HCT116 (cell line): ENCODE results near the gene CCSER1. TPM values are rescaled to one million over a fixed set of nuclear protein-coding genes. Genes with fewer than 3 reads are reported as not detected.

Source experiments
- ATAC-seq: fragments of 200-7000 bp; cut with Tn5 transposase; 2 replicates; pipeline ENCODE4 v1.9.1; 2020; ENCODE audit warnings: mild to moderate bottlenecking, moderate library complexity
- BruUV-seq: library from RNA; stranded (reverse); fragments of 400-500 nt; replicated peaks from 2 replicates; lab custom pipeline; 2021; lab: Mats Ljungman, UMichigan
- CTCF ChIA-PET: fragments of 300-600 bp; sonication (Branson Sonifier 250); formaldehyde crosslinking; loops from one replicate; lab custom pipeline; 2021; ENCODE audit warnings: antibody characterized with exemption; lab: Charles Lee
- POLR2A ChIA-PET: fragments of 300-600, 350-600 bp; sonication (Branson Sonifier 250); formaldehyde crosslinking; loops from one replicate; lab custom pipeline; 2021; ENCODE audit warnings: antibody characterized with exemption; lab: Charles Lee
- RAD21 ChIA-PET, 2 experiments: fragments of 300-600 bp; sonication (Branson Sonifier 250); formaldehyde crosslinking; loops; one replicate each; lab custom pipeline; 2023; ENCODE audit warnings: low total read pairs in 2 of 2; ENCODE audit not compliant: uncharacterized antibody in 2 of 2, unreplicated experiment in 2 of 2, low non-redundant PET in 1 of 2; lab: Charles Lee
- DNase-seq: peaks from one replicate; pipeline ENCODE4 v3.0.0-alpha.2; 2010; ENCODE audit warnings: low read depth, low spot score
- H2AFZ ChIP-seq: fragments of 200-600 bp; shearing (Covaris generic), sonication (generic); 2 replicates; pipeline ENCODE4 v1.6.1; 2017; ENCODE audit warnings: low read depth, mixed run types, mixed read lengths, antibody characterized with exemption, low read length; ENCODE audit not compliant: poor library complexity, severe bottlenecking
- H3K27ac ChIP-seq: 2 replicates; pipeline ENCODE4 v1.5.1; 2012; ENCODE audit warnings: low read depth, low read length
- H3K27me3 ChIP-seq: fragments of 200-600 bp; sonication (generic); 2 replicates; pipeline ENCODE4 v1.6.1; 2016; ENCODE audit warnings: mixed run types, low read length, mixed read lengths; ENCODE audit not compliant: insufficient read depth
- H3K36me3 ChIP-seq, 2 experiments: fragments of 200-500 bp in 1 of 2; fragments of 200-600 bp in 1 of 2; sonication (Bioruptor generic) in 1 of 2; sonication (generic) in 1 of 2; 2 replicates each; pipeline versions ENCODE4 v1.5.1 to v1.6.1; 2014 to 2016; ENCODE audit warnings: low read length in 2 of 2, inconsistent platforms in 1 of 2, mixed read lengths in 1 of 2, mixed run types in 1 of 2; ENCODE audit not compliant: insufficient read depth in 2 of 2, control insufficient read depth in 1 of 2
- H3K4me1 ChIP-seq, 2 experiments: fragments of 200-600 bp in 1 of 2; sonication (generic) in 1 of 2; 2 replicates each; pipeline versions ENCODE4 v1.5.1 to v1.6.1; 2012 to 2017; ENCODE audit warnings: low read length in 2 of 2, inconsistent platforms in 1 of 2, mild to moderate bottlenecking in 1 of 2, mixed read lengths in 1 of 2, mixed run types in 1 of 2, moderate library complexity in 1 of 2; ENCODE audit not compliant: insufficient read depth in 2 of 2, control insufficient read depth in 1 of 2
- H3K4me2 ChIP-seq: fragments of 200-600 bp; sonication (generic); 2 replicates; pipeline ENCODE4 v1.6.1; 2017; ENCODE audit warnings: mixed run types, low read length, mixed read lengths
- H3K4me3 ChIP-seq, 2 experiments: fragments of 200-600 bp in 1 of 2; sonication (generic) in 1 of 2; replicated peaks in 1 of 2; 2 replicates each; pipeline ENCODE4 v1.5.1; 2011 to 2016; ENCODE audit warnings: low read length in 2 of 2, control low read depth in 1 of 2, low read depth in 1 of 2, mild to moderate bottlenecking in 1 of 2, mixed read lengths in 1 of 2, mixed run types in 1 of 2
- H3K79me2 ChIP-seq: fragments of 200-600 bp; sonication (generic); 2 replicates; pipeline ENCODE4 v1.6.1; 2017; ENCODE audit warnings: mild to moderate bottlenecking, mixed run types, low read length, moderate library complexity, mixed read lengths; ENCODE audit not compliant: insufficient read depth
- H3K9ac ChIP-seq: fragments of 200-600 bp; sonication (generic); 2 replicates; pipeline ENCODE4 v1.6.1; 2016; ENCODE audit warnings: low read length, mixed read lengths
- H3K9me2 ChIP-seq: fragments of 200-600 bp; sonication (generic), shearing (Covaris generic); 2 replicates; pipeline ENCODE4 v1.6.1; 2017; ENCODE audit warnings: mixed run types, mild to moderate bottlenecking, moderate library complexity; ENCODE audit not compliant: insufficient read depth
- H3K9me3 ChIP-seq, 2 experiments: fragments of 200-500 bp in 1 of 2; fragments of 200-600 bp in 1 of 2; sonication (Bioruptor generic) in 1 of 2; sonication (generic) in 1 of 2; 2 replicates each; pipeline ENCODE4 v1.6.1; 2014 to 2017; ENCODE audit warnings: low read length in 2 of 2, mixed read lengths in 2 of 2, inconsistent platforms in 1 of 2, low read depth in 1 of 2, mild to moderate bottlenecking in 1 of 2, mixed run types in 1 of 2, moderate library complexity in 1 of 2; ENCODE audit not compliant: control insufficient read depth in 1 of 2, insufficient read depth in 1 of 2
- H4K20me1 ChIP-seq: fragments of 200-600 bp; sonication (generic), shearing (Covaris generic); 2 replicates; pipeline ENCODE4 v1.6.1; 2017; ENCODE audit warnings: mixed run types, mild to moderate bottlenecking, moderate library complexity; ENCODE audit not compliant: insufficient read depth
- ELF1 ChIP-seq: IDR thresholded peaks from 2 replicates; pipeline ENCODE4 v1.6.1; 2012; ENCODE audit warnings: low read depth, borderline replicate concordance
- EZH2phosphoT487 ChIP-seq: fragments of 200-600 bp; IDR thresholded peaks from 2 replicates; pipeline ENCODE4 v1.6.1; 2018; ENCODE audit warnings: antibody characterized with exemption, borderline replicate concordance
- FOSL1 ChIP-seq: IDR thresholded peaks from 2 replicates; pipeline ENCODE4 v1.6.1; 2012; ENCODE audit warnings: low read depth
- JUND ChIP-seq: IDR thresholded peaks from 2 replicates; pipeline ENCODE4 v1.6.1; 2012
- POLR2AphosphoS5 ChIP-seq: IDR thresholded peaks from 2 replicates; pipeline ENCODE4 v1.6.1; 2011; ENCODE audit warnings: mild to moderate bottlenecking, low read depth, low read length, moderate library complexity
- SIN3A ChIP-seq: IDR thresholded peaks from 2 replicates; pipeline ENCODE4 v1.6.1; 2012; ENCODE audit warnings: low read depth
- SP1 ChIP-seq: IDR thresholded peaks from 2 replicates; pipeline ENCODE4 v1.6.1; 2012; ENCODE audit warnings: low read depth
- YY1 ChIP-seq: IDR thresholded peaks from 2 replicates; pipeline ENCODE4 v1.6.1; 2011; ENCODE audit warnings: low read length, low read depth, moderate library complexity, mild to moderate bottlenecking; ENCODE audit not compliant: insufficient replicate concordance; ENCODE audit errors: extremely low read depth
- ZBTB33 ChIP-seq: IDR thresholded peaks from 2 replicates; pipeline ENCODE4 v1.6.1; 2011; ENCODE audit warnings: mild to moderate bottlenecking, low read length, moderate library complexity; ENCODE audit not compliant: insufficient replicate concordance; ENCODE audit errors: extremely low read depth
- intact Hi-C: fragments of 100-400 bp; cut with micrococcal nuclease; formaldehyde crosslinking; loops from 2 replicates; pipeline ENCODE4 v1.10.0; 2022
- total RNA-seq: library from RNA; stranded (reverse); gene quantifications from one replicate; pipeline ENCODE4 v1.2.1, GENCODE V29; 2021; ENCODE audit not compliant: unreplicated experiment
- TF ChIP-seq, protein P1 (sequence below): IDR thresholded peaks from 2 replicates; pipeline ENCODE4 v1.6.1; 2012

CCSER1 gene
- total RNA-seq, 1 experiment from 2014 or later, result 6.7 TPM

GRCh38 chr4:90441770-90442169 lies 314.6 kb downstream of the CCSER1 start:
- Histone ChIP-seq H3K9me2 (0 out of 2 replicates have a peak, but pooled peaks cover 3% of the 10 kb centered on the region), H4K20me1 (no peaks in the 10 kb centered on the region), H3K9me3 (no peaks in the 10 kb centered on the region), H3K4me1 (no peaks in the 10 kb centered on the region), H3K9ac (no peak overlapping the region), H2AFZ (no peak overlapping the region)
- ChIA-PET CTCF (no interaction called here), RAD21 (no interaction called here)
- ATAC-seq, result no peak
- BruUV-seq, result no TSS peak
- intact Hi-C loops, result no loop called here
- TF ChIP-seq JUND (no peak), YY1 (no peak), FOSL1 (no peak), POLR2AphosphoS5 (no peak), SIN3A (no peak), SP1 (no peak), EZH2phosphoT487 (no peak), ELF1 (no peak), ZBTB33 (no peak)
- TF ChIP-seq, protein P1, sequence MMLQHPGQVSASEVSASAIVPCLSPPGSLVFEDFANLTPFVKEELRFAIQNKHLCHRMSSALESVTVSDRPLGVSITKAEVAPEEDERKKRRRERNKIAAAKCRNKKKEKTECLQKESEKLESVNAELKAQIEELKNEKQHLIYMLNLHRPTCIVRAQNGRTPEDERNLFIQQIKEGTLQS, result no peak
- TF ChIP-seq, all 23 proteins: peak for 0
- POLR2A ChIA-PET, result no interaction called here
- no peaks in the 10 kb centered on the region for H3K27me3 ChIP-seq
- no peaks in the 10 kb centered on the region for H3K79me2 ChIP-seq
- no peak for DNase-seq
- H3K27ac ChIP-seq, result no peak overlapping the region
- H3K4me3 ChIP-seq, result no peak overlapping the region
- H3K4me2 ChIP-seq, result no peak overlapping the region
- no peaks in the 10 kb centered on the region for H3K36me3 ChIP-seq
